ENCODE results near the gene MAP2K7. TPM values are rescaled to one million over a fixed set of nuclear protein-coding genes. Genes with fewer than 3 reads are reported as not detected.

Gene MAP2K7
- total RNA-seq (2021) (39.4 to 46.9 TPM (median 46.3 TPM) in 3 replicates), Bru-seq, nascent RNA (percentile 60 among the genes with signal in this experiment)
- long read RNA-seq, experiment 1, transcript MAP2K7-201 (11 exons, 3,361 nt), result major isoform, 76 of 108 reads
- long read RNA-seq, experiment 1, partial matches to known transcripts, result 19 of 108 reads
- long read RNA-seq, experiment 1, other reads (novel, unspliced or antisense), result 8 of 108 reads
- long read RNA-seq, experiment 2, transcript MAP2K7-201 (11 exons, 3,361 nt), result major isoform, 12 of 52 reads
- long read RNA-seq, experiment 2, partial matches to known transcripts, result 2 of 52 reads
- long read RNA-seq, experiment 2, other reads (novel, unspliced or antisense), result 38 of 52 reads
- long read RNA-seq, experiment 3, partial matches to known transcripts, result 1 of 6 reads
- long read RNA-seq, experiment 3, other reads (novel, unspliced or antisense), result 5 of 6 reads

DNA sequence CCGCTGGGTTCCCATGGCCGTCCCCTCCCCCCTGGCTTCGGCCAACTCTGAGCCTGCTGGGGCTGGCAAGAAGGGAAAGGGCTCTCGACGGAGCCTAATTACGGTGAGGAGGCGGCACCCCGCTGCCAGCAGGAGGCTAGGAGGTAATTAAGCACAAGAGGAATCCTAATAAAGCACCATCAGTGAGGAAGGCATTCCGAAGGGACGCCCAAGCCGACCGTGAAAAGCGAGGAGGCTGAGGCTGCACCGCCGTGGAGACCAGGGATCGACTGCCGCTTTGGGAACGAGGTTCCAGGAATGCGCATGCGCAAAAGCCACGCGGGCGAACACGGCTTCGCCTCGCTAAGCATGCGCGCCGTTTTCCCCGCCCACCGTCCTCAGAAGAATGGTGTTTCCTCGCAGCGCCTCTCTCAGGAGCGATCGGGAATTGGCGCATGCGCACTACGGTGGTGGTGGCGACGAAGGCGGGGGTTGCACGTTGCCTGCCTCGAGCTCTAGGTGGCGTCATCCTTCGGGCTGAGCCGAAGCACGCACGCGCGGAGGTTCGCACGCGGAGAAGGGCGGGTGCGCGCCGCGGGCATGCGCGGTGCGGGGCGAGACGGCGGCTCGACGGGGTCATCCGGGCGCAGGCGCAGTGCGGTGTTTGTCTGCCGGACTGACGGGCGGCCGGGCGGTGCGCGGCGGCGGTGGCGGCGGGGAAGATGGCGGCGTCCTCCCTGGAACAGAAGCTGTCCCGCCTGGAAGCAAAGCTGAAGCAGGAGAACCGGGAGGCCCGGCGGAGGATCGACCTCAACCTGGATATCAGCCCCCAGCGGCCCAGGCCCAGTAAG, at the start of gene MAP2K7:
Gene MAP2K7, plus strand, starts transcription at position 634 of the 830 bp plus-strand sequence. Its CDS starts 68 bp downstream, at position 702.
- DNase-seq (ENCODE audit: low spot score), result peak; percentile 100
- ChIA-PET CTCF (interaction anchor here (0.5 to 5.0 kb wide), 29 partner anchors 8 to 804 kb away, joined by 3 to 70 read pairs (median 5); partner anchors contain the start of genes LRRC8E, SNAPC2, TIMM44 and TRAPPC5), POLR2A (interaction anchor here (0.5 to 1.8 kb wide), 10 partner anchors 12 to 335 kb away, joined by 3 to 10 read pairs (median 4); partner anchors contain the start of gene LRRC8E)
- Mint-ChIP-seq H3K4me3 (peak within 1 kb of the TSS; percentile 90), H3K4me1 (peaks cover 20% of the 10 kb centered on the region), H3K36me3 (no peaks in the 10 kb centered on the region), H3K27ac (peak within 1 kb of the TSS; percentile 97), H3K27me3 (ENCODE audit: low read depth) (peaks cover 13% of the 10 kb centered on the region), H3K9me3 (no peaks in the 10 kb centered on the region)
- ATAC-seq, result peak; percentile 87
- no peak for TF ChIP-seq ELF4 (CRISPR knock-in tag; IDR thresholded peaks at IDR 0.05; ENCODE audit: low read depth)
- TF ChIP-seq, protein P1, sequence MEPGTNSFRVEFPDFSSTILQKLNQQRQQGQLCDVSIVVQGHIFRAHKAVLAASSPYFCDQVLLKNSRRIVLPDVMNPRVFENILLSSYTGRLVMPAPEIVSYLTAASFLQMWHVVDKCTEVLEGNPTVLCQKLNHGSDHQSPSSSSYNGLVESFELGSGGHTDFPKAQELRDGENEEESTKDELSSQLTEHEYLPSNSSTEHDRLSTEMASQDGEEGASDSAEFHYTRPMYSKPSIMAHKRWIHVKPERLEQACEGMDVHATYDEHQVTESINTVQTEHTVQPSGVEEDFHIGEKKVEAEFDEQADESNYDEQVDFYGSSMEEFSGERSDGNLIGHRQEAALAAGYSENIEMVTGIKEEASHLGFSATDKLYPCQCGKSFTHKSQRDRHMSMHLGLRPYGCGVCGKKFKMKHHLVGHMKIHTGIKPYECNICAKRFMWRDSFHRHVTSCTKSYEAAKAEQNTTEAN (CRISPR knock-in tag; IDR thresholded peaks at IDR 0.05), result no peak
- TF ChIP-seq, protein P2, sequence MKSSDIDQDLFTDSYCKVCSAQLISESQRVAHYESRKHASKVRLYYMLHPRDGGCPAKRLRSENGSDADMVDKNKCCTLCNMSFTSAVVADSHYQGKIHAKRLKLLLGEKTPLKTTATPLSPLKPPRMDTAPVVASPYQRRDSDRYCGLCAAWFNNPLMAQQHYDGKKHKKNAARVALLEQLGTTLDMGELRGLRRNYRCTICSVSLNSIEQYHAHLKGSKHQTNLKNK (CRISPR knock-in tag; IDR thresholded peaks at IDR 0.05), result no peak
- TF ChIP-seq EMX1 (CRISPR knock-in tag; IDR thresholded peaks at IDR 0.05), result no peak
- TF ChIP-seq FOXJ3 (CRISPR knock-in tag; IDR thresholded peaks at IDR 0.05; ENCODE audit: borderline replicate concordance), result no peak
- peak; percentile 94 for TF ChIP-seq NFE2L1 (CRISPR knock-in tag; IDR thresholded peaks at IDR 0.05)
- TF ChIP-seq CBFB (CRISPR knock-in tag; IDR thresholded peaks at IDR 0.05; ENCODE audit: low read depth), result no peak
- no peak for TF ChIP-seq TEAD4 (CRISPR knock-in tag; IDR thresholded peaks at IDR 0.05)
- TF ChIP-seq, protein P3, sequence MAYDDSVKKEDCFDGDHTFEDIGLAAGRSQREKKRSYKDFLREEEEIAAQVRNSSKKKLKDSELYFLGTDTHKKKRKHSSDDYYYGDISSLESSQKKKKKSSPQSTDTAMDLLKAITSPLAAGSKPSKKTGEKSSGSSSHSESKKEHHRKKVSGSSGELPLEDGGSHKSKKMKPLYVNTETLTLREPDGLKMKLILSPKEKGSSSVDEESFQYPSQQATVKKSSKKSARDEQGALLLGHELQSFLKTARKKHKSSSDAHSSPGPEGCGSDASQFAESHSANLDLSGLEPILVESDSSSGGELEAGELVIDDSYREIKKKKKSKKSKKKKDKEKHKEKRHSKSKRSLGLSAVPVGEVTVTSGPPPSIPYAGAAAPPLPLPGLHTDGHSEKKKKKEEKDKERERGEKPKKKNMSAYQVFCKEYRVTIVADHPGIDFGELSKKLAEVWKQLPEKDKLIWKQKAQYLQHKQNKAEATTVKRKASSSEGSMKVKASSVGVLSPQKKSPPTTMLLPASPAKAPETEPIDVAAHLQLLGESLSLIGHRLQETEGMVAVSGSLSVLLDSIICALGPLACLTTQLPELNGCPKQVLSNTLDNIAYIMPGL (CRISPR knock-in tag; IDR thresholded peaks at IDR 0.05), result peak; percentile 56; the same call in 1 of the 2 replicates
- TF ChIP-seq, protein P4, sequence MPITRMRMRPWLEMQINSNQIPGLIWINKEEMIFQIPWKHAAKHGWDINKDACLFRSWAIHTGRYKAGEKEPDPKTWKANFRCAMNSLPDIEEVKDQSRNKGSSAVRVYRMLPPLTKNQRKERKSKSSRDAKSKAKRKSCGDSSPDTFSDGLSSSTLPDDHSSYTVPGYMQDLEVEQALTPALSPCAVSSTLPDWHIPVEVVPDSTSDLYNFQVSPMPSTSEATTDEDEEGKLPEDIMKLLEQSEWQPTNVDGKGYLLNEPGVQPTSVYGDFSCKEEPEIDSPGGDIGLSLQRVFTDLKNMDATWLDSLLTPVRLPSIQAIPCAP (CRISPR knock-in tag; IDR thresholded peaks at IDR 0.05), result peak; percentile 90
- TF ChIP-seq, protein P5, sequence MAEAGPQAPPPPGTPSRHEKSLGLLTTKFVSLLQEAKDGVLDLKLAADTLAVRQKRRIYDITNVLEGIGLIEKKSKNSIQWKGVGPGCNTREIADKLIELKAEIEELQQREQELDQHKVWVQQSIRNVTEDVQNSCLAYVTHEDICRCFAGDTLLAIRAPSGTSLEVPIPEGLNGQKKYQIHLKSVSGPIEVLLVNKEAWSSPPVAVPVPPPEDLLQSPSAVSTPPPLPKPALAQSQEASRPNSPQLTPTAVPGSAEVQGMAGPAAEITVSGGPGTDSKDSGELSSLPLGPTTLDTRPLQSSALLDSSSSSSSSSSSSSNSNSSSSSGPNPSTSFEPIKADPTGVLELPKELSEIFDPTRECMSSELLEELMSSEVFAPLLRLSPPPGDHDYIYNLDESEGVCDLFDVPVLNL (CRISPR knock-in tag; IDR thresholded peaks at IDR 0.05; ENCODE audit: borderline replicate concordance, low read depth), result 0 out of 2 replicates have a peak, but pooled peaks have one; percentile 18
- TF ChIP-seq SMAD3 (CRISPR knock-in tag; IDR thresholded peaks at IDR 0.05; ENCODE audit: borderline replicate concordance), result peak; percentile 29; the same call in 1 of the 2 replicates
- TF ChIP-seq ETV6 (CRISPR knock-in tag; IDR thresholded peaks at IDR 0.05), result peak; percentile 98
- peak; percentile 95; the same call in 1 of the 2 replicates for TF ChIP-seq RELA (CRISPR knock-in tag; IDR thresholded peaks at IDR 0.05; ENCODE audit: borderline replicate concordance)
- TF ChIP-seq, protein P6, sequence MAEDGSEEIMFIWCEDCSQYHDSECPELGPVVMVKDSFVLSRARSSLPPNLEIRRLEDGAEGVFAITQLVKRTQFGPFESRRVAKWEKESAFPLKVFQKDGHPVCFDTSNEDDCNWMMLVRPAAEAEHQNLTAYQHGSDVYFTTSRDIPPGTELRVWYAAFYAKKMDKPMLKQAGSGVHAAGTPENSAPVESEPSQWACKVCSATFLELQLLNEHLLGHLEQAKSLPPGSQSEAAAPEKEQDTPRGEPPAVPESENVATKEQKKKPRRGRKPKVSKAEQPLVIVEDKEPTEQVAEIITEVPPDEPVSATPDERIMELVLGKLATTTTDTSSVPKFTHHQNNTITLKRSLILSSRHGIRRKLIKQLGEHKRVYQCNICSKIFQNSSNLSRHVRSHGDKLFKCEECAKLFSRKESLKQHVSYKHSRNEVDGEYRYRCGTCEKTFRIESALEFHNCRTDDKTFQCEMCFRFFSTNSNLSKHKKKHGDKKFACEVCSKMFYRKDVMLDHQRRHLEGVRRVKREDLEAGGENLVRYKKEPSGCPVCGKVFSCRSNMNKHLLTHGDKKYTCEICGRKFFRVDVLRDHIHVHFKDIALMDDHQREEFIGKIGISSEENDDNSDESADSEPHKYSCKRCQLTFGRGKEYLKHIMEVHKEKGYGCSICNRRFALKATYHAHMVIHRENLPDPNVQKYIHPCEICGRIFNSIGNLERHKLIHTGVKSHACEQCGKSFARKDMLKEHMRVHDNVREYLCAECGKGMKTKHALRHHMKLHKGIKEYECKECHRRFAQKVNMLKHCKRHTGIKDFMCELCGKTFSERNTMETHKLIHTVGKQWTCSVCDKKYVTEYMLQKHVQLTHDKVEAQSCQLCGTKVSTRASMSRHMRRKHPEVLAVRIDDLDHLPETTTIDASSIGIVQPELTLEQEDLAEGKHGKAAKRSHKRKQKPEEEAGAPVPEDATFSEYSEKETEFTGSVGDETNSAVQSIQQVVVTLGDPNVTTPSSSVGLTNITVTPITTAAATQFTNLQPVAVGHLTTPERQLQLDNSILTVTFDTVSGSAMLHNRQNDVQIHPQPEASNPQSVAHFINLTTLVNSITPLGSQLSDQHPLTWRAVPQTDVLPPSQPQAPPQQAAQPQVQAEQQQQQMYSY (CRISPR knock-in tag; IDR thresholded peaks at IDR 0.05), result peak; percentile 49; the same call in 1 of the 2 replicates
- TF ChIP-seq, protein P7, sequence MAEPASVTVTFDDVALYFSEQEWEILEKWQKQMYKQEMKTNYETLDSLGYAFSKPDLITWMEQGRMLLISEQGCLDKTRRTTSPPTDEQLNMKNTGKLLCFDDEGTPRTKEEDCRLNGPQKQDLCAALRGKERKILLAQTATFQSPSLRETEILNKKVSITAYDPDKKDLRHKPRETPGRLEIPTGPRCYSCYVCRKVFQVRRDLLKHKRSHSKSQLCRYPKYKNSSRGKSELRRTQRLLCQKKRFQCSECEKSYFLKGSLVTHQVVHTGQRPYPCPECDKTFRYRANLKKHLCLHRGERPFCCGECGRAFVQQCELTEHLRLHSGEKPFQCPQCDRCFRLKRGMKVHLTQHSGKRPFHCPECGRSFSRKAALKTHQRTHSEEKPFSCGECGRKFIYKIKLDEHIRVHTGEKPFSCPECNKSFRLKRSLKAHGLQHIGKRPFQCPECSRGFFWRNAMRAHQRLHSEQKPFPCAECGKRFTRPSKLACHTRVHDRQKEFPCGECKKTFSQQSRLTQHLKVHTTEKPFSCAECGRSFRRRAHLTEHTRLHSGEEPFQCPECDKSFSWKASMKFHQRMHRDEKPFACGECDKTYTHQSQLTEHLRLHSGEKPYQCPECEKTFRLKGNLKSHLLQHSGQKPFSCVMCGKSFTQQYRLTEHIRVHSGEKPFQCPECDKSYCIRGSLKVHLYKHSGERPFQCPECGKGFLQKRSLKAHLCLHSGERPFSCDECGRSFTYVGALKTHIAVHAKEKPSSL (CRISPR knock-in tag; conservative IDR thresholded peaks at IDR 0.05), result no peak
- TF ChIP-seq, protein P8, sequence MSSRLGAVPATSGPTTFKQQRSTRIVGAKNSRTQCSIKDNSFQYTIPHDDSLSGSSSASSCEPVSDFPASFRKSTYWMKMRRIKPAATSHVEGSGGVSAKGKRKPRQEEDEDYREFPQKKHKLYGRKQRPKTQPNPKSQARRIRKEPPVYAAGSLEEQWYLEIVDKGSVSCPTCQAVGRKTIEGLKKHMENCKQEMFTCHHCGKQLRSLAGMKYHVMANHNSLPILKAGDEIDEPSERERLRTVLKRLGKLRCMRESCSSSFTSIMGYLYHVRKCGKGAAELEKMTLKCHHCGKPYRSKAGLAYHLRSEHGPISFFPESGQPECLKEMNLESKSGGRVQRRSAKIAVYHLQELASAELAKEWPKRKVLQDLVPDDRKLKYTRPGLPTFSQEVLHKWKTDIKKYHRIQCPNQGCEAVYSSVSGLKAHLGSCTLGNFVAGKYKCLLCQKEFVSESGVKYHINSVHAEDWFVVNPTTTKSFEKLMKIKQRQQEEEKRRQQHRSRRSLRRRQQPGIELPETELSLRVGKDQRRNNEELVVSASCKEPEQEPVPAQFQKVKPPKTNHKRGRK (CRISPR knock-in tag; IDR thresholded peaks at IDR 0.05; ENCODE audit: borderline replicate concordance), result 0 out of 2 replicates have a peak, but pooled peaks have one; percentile 29
- TF ChIP-seq, protein P9, sequence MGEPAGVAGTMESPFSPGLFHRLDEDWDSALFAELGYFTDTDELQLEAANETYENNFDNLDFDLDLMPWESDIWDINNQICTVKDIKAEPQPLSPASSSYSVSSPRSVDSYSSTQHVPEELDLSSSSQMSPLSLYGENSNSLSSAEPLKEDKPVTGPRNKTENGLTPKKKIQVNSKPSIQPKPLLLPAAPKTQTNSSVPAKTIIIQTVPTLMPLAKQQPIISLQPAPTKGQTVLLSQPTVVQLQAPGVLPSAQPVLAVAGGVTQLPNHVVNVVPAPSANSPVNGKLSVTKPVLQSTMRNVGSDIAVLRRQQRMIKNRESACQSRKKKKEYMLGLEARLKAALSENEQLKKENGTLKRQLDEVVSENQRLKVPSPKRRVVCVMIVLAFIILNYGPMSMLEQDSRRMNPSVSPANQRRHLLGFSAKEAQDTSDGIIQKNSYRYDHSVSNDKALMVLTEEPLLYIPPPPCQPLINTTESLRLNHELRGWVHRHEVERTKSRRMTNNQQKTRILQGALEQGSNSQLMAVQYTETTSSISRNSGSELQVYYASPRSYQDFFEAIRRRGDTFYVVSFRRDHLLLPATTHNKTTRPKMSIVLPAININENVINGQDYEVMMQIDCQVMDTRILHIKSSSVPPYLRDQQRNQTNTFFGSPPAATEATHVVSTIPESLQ (CRISPR knock-in tag; IDR thresholded peaks at IDR 0.05), result no peak
